Activated CD4-positive, alpha-beta T cell treated with anti-CD3 and anti-CD28 coated beads for 24 hours (primary cell): ENCODE measurements around the gene DOCK9.
A peak's percentile ranks its signal among the peaks of the same experiment; 100 is the strongest.
"Not testable (repeated sequence)": the region's sequence is repeated elsewhere in the genome, so short reads cannot be mapped to it uniquely, and the experiment has no call there.

Source experiments
- DNase-seq, 2 donors: peaks; one replicate each; pipeline ENCODE4 v3.0.0-alpha.2; 2020; ENCODE audit warnings: low read depth in 2 of 2

The DOCK9 gene

DNA sequence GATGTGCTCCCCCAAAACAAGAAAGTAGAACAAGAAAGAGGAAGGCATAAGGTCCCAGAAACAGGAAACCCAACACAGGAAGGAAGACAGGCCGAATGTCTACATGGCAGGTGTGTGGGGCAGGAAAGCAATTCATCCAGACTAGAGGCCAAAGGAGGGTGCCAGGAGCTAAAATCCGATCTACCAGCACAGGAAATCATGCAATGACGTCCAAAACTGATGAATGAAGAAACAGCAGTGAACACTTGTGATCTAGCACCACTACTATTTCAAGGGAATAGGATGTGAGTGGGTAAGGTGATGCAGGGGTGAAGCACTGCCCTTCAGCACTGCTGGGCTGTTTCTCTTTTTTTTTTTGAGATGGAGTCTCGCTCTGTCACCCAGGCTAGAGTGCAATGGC lies 59.1 kb downstream of the DOCK9 start:
- no peak for DNase-seq

- DNase-seq: no peak
Observed at GRCh38 chr13:98917116-98917515, 60.7 kb downstream of the DOCK9 start.

DNA sequence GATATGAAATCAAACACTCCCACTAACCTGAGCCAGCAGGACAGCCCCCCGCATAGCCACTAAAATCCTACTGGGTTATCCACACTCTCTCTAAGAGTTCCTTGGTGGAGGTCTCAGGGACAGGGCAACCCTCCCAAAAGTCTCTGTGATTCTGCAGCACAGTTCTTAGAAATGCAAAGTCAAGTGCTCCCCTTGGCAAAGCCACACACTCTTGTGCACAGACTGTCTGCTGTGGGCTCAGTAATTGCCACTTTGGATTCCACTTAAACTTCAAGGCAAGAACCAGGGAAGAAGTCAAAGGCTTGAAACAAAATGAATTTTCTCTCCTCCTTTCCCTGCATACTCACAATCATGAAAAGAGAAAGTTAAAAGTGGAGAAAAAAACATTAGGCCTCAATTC lies 61.5 kb downstream of the DOCK9 start:
- no peak for DNase-seq

DNA sequence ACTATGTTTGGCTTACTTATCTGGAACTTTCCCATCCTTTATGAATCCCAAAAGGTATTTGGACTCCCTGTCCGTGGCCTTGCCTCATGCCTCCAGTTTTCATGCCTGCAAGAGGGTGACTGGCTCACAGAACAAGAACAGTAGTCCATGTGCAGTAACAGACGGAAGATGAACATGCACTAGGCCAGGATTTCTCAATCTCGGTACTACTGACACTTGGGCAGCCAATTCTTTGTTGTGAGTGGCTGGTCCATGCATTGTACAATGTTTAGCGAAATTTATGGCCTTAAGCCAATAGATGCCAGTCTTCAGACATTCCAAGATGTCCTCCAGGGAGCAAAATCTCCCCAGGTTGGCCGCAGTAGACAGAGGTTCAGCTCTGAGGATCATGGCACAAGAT lies 61.9 kb downstream of the DOCK9 start:
- no peak for DNase-seq

GRCh38 chr13:98915563-98915962 lies 62.3 kb downstream of the DOCK9 start:
- no peak for DNase-seq

DNA sequence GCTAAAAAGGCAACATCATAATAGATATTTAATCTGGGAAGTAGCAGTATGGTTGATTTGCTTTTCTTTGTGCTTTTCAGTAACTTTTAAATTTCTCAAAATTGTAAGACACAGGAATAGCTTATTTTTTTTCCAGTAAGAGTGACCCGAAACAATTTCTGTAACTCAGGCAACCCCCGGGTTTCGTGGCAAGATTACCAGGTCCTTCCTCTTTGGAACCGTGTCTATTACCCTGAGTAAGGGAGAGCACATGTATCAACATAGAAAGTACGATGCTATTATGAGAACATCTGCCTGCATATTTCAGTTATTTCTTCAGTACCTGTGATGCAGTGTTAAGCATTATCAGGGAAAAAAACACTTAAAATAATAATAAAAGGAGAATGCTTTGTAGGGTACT lies 64.1 kb downstream of the DOCK9 start:
- DNase-seq: no peak

GRCh38 chr13:98912846-98913245 lies 65.0 kb downstream of the DOCK9 start:
- no peak for DNase-seq

DNA sequence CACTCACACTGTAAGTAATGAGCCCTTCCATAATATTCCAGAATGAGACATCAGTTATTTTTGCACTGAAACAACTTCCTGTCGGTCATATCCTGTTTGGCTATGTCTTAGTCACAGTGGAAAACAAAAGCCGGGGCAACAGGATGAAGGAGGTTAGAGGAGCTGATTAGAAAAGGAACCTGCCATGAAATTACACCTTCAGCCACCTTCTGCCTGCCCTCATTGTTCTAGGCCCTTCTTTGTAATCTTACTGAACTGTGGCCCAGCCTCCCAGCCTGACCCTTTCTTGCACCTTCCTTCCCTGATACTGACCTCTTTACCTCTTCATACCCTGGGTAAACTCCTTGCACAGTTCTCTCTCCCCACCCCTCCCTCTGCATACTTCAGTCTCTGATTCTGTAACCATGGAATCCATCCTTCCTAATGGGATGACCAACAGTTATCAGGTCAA lies 67.3 kb downstream of the DOCK9 start:
- no peak for DNase-seq

DNA sequence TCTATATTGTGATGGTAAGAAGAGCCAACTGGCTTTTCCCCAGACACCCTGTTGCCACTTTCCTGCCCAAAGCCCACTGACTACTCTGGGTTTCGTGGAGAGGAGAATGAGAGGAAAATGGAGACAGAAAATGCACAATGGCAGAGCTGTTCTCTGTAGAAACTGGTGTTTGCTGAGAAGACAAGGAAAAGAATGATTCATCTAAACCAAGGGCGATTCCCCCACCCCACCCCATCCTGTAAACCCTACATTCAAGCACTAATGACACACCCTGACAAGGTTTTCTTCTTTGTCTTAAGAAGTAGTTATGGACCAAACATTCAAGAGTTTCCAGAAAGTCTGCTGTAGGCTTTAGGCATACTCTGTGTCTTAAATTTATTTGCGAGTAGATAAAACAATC lies 68.8 kb downstream of the DOCK9 start:
- DNase-seq: no peak

DNA sequence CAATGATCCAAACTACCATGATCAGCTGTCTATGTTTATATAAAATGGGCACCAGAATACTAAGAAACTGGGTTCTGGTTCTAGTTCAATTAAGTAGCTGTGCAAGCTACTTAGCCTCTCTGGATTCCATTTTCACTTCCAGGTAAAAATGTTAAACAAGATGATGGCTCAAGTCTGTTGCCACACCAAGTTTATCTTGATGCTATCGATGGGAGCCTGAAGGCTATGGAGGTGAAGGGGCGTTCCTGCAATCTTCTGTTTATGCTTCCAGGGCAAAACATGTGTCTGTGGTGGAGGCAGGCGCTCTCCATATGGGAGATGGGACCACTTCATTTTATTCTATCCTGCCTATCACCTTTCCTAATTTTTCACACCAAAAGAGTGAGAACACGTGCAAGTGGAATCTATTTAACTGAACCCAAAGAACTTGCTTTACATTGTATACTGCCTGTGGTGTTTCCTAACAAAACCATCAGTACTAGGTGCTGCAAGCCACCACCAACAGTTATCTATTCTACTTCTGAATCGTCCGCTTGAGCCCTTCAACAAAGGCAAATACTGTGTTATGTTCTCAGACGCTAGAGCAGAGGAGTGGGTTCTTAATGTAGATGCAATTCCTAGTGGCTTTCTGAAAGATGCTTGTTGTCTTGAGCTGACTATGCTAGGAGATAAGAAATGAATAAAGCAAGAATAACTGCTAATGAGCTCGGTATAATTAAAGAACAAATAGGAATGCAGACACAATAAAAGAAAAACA lies 70.9 kb downstream of the DOCK9 start:
- DNase-seq: no peak

GRCh38 chr13:98905199-98905598 lies 72.7 kb downstream of the DOCK9 start:
- DNase-seq: no peak

- no peak for DNase-seq
Observed at GRCh38 chr13:98900442-98900841, 77.4 kb downstream of the DOCK9 start.

- DNase-seq: no peak
Observed at GRCh38 chr13:98897706-98898105, 80.2 kb downstream of the DOCK9 start.

- no peak for DNase-seq
Observed at GRCh38 chr13:98896868-98897144, 81.1 kb downstream of the DOCK9 start.

DNA sequence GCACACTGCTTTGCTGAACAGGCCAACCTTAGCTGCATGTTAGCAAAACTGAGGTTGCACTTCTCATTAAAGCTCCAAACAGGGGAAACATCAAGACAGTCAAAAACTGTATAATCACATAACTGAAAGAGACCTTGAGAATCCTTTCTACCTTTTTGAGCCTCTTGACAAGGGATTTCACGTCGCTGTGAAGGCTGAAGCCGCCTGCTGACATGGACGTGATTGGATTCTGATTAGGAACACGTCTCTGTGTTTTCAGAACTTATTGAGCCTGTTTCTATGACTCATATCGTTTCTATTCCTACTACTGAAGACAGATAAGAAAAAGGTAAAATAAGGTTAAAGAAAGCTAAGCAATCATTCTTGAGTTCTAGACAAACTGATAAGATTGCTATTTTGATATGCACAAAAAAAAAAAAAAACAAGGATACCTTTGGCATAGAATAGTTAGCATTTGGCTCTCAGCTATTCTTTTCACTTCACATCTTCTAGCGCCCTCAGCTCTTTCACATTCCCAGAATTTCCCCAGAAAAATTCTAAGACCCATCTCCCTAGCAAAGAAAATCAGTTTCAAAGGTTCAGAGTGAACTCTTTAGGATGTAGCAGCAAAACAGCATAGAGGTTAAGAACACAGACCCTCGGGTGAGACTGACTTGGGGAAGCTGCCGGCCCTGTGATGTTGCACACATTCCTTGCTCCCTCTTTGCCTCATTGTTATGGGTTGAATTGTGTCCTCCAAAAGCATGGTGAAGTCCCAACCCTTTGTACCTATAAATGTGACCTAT lies 81.6 kb downstream of the DOCK9 start:
- DNase-seq: no peak

- not testable (repeated sequence) for DNase-seq
Observed at GRCh38 chr13:98894814-98895213, 83.0 kb downstream of the DOCK9 start.

GRCh38 chr13:98893371-98893770 lies 84.5 kb downstream of the DOCK9 start:
- DNase-seq: no peak

- no peak for DNase-seq
Observed at GRCh38 chr13:98892821-98893220, 85.0 kb downstream of the DOCK9 start.

- DNase-seq: no peak
Observed at GRCh38 chr13:98892077-98892476, 85.8 kb downstream of the DOCK9 start.

DNA sequence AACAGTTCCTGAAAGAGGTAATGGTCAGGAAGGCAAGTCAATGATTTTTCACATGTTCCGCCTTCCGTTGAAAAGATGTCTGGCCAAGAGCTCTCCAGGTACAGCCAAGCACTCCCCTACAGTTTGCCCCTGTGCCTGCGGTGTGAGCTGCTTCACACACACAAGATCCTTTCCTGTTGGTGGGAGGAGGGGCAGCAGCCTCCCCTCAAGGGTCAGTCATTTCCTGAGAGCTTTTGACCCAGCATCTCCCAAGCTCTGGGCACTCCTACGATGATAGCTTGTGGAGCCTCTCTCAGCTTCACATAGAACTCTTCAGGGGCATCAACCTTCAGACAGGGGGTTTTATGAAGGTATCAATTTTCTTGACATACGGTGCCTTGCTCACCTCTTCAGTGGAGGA lies 86.9 kb downstream of the DOCK9 start:
- no peak for DNase-seq

DNA sequence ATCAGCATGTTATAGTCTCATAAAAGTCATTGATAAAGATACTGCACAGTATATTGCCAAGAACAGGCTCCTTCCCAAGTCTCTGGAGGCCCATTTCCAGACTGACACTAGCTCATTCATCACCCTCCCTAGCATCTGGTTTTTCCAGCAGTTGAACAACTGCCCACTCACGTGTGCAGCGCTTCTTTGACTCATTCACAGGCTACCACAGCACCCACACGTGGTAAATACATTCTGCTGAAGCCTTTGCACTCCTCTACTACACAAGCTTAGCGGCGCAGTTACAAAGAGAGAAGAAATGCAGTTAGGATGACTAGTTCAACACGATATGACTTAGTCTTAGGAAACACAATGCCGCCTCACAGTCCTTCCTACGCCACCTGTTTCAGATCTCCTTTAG lies 87.7 kb downstream of the DOCK9 start:
- DNase-seq: peak; percentile 26 to 37

DNA sequence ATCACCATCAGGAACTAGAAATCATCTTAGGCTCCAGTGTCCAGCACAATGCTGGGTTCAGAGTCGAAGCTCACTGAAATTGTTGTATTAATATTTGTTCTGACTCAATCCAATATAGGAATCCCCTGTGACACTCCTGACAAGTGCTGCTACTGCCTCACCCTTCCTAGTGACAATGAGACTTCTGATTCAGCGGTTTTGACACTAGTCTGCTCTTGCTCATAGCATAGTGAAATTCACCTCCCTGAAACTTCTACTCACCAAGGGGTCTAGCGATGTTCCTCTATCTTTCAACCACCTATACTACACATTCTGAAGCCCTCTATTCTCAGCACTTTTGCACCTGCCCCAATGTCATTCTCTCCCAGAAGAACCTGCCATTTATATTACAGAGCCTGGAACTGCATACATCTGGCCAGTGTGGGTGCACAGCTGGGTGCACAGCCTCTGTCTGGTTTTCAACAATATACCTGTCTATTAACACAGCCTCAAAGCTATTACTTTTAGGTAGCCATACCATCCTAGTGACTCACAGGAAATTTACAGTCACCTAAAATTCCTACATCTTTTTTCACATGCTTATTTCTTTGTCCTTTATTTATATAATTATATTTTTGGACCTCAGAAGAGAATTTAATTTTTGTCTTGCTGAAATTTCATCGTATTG lies 88.3 kb downstream of the DOCK9 start:
- no peak for DNase-seq

- DNase-seq: no peak
Observed at GRCh38 chr13:98888890-98889279, 89.0 kb downstream of the DOCK9 start.
